Transverse colon (tissue), 4 donors: Measurements from ENCODE around the gene ZNF286A. TPM values are rescaled to one million over a fixed set of nuclear protein-coding genes. Genes with fewer than 3 reads are reported as not detected.

Experiments used
- DNase-seq: peaks from one replicate; pipeline ENCODE4 v3.0.0-alpha.2; 2019
- H3K27ac ChIP-seq, 4 donors: fragments of 200-600 bp; sonication (generic); 2 replicates each; pipeline ENCODE4 v1.5.1; 2016 to 2018; ENCODE audit warnings: inconsistent platforms in 4 of 4
- H3K27me3 ChIP-seq: fragments of 200-600 bp; sonication (generic); 2 replicates; pipeline ENCODE4 v1.5.1; 2017; ENCODE audit warnings: inconsistent platforms
- H3K36me3 ChIP-seq, 4 donors: fragments of 200-600 bp; sonication (generic); 2 replicates each; pipeline ENCODE4 v1.5.1; 2017 to 2019; ENCODE audit warnings: inconsistent platforms in 4 of 4
- H3K4me1 ChIP-seq, 4 donors: fragments of 200-600 bp; sonication (generic); 2 replicates each; pipeline ENCODE4 v1.5.1; 2017 to 2020; ENCODE audit warnings: inconsistent platforms in 4 of 4
- H3K4me3 ChIP-seq, 4 donors: fragments of 200-600 bp; sonication (generic); 1 replicate in 1 of 4; 2 replicates in 3 of 4; pipeline versions ENCODE4 v1.5.1 to v1.6.1; 2017 to 2019; ENCODE audit warnings: inconsistent platforms in 4 of 4
- H3K9me3 ChIP-seq, 2 donors: fragments of 200-600 bp; sonication (generic); 2 replicates each; pipeline ENCODE4 v1.5.1; 2017 to 2019; ENCODE audit warnings: inconsistent platforms in 2 of 2
- EP300 ChIP-seq: sonication (generic); formaldehyde crosslinking; IDR thresholded peaks from one replicate; pipeline ENCODE4 v1.6.1; 2017; ENCODE audit warnings: antibody characterized with exemption, low read depth
- POLR2A ChIP-seq: fragments of 450-650 bp; IDR thresholded peaks from one replicate; pipeline ENCODE4 v1.6.1; 2016; ENCODE audit warnings: antibody characterized with exemption, mild to moderate bottlenecking, moderate library complexity
- POLR2AphosphoS5 ChIP-seq, 3 donors: sonication (generic); formaldehyde crosslinking; IDR thresholded peaks; one replicate each; pipeline ENCODE4 v1.6.1; 2016; ENCODE audit warnings: antibody characterized with exemption in 3 of 3
- WGBS, 2 donors: methylation state at CpG; one replicate each; pipeline ENCODE4 v1.1.5; 2018; ENCODE audit warnings: low coverage in 1 of 2; 5-methylcytosine and 5-hydroxymethylcytosine counted together
- in situ Hi-C, 4 donors: fragments of 200-750 bp; cut with MboI; loops; one replicate each; pipeline versions ENCODE4 v1.15.0 to v1.15.1; 2017; ENCODE audit warnings: low sequenced_read_pairs in 3 of 4, low pct_ligation_motif_present in 1 of 4, low pct_unique_long_range_greater_than_20kb in 1 of 4
- intact Hi-C: fragments of 100-400 bp; cut with DNase I; formaldehyde crosslinking; loops from one replicate; pipeline ENCODE4 v1.15.1; 2023; ENCODE audit warnings: low total_unique reads
- total RNA-seq, 4 donors: library from RNA; depleted of rRNA; stranded (reverse); fragments of >200 nt; gene quantifications; one replicate each; pipeline ENCODE4 v1.1.0, GENCODE V29; 2016
- TF ChIP-seq, protein P1 (sequence below), 5 experiments: fragments of 200-600 bp in 3 of 5; fragments of 450-650 bp in 2 of 5; sonication (generic) in 3 of 5; IDR thresholded peaks; 1 replicate in 2 of 5; 2 replicates in 3 of 5; pipeline ENCODE4 v1.5.1; 2016 to 2017; ENCODE audit warnings: antibody characterized with exemption in 5 of 5, inconsistent platforms in 3 of 5, mild to moderate bottlenecking in 2 of 5, moderate library complexity in 1 of 5

The ZNF286A gene
- total RNA-seq, 4 donors from 2014 or later, result 3.2 to 73.7 (median 11.9) TPM

DNA sequence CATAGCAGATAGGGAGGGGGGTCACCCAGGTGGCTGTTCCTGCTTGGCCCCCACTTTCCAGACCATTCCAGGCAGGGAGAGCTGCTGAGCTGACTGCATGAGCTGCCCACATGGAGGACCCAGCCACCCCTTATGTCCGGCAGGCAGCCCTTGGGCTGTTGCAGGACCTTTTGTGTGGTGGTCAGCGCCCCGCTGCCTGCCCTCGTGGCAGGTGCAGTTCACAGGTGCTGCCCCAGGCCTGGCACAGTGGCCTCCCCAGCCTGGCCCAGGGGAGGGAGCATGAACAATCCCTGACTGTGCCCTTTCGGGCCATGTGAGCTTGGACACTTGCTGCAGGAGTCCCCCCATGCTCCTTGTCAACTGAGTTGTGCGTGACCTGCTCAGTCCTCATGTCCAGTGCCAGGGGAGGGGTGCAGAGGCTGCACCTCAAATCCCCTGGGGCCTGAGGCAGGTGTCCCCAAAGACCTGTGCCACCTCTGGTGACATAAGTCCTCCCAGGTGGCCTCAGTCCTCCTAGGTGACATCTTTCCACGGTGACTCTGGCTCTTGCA lies 41.1 kb downstream of the ZNF286A start:
- in situ Hi-C loops (no loop called here), intact Hi-C loops (no loop called here)
- H3K4me1 ChIP-seq, result no peaks in the 10 kb centered on the region
- no peak for DNase-seq
- no peak overlapping the region for H3K4me3 ChIP-seq
- TF ChIP-seq, protein P1, sequence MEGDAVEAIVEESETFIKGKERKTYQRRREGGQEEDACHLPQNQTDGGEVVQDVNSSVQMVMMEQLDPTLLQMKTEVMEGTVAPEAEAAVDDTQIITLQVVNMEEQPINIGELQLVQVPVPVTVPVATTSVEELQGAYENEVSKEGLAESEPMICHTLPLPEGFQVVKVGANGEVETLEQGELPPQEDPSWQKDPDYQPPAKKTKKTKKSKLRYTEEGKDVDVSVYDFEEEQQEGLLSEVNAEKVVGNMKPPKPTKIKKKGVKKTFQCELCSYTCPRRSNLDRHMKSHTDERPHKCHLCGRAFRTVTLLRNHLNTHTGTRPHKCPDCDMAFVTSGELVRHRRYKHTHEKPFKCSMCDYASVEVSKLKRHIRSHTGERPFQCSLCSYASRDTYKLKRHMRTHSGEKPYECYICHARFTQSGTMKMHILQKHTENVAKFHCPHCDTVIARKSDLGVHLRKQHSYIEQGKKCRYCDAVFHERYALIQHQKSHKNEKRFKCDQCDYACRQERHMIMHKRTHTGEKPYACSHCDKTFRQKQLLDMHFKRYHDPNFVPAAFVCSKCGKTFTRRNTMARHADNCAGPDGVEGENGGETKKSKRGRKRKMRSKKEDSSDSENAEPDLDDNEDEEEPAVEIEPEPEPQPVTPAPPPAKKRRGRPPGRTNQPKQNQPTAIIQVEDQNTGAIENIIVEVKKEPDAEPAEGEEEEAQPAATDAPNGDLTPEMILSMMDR (IDR thresholded peaks at IDR 0.05), result no peak
- no peaks in the 10 kb centered on the region for H3K36me3 ChIP-seq
- H3K27ac ChIP-seq, result no peak overlapping the region
- H3K27me3 ChIP-seq, result no peaks in the 10 kb centered on the region
- H3K9me3 ChIP-seq, result no peaks in the 10 kb centered on the region
- WGBS, 2 donors, result 92% methylated on average over 7 of the region's 7 CpGs; no CpG with 5 or more reads in 1 of the 2 donors

DNA sequence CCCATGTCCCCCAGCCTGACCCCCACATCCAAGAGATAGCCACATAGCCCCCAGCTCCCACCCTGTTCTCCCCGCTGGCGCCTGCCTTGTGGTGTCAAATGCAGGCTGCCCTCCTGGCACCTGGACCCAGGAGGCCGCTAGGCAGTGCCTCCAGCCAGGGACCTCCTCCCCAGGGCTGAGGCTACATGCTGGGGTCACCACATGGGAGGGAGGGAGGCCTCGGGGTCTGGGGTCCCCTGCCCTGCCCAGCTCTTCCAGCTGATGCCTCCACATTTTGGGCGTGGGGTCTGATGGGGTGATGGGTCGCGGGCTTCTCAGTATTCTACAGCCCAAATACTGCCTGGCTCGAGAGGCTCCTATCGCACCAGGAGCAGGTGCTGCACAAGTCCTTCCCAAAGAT lies 42.1 kb downstream of the ZNF286A start:
- no peak overlapping the region for H3K27ac ChIP-seq

DNA sequence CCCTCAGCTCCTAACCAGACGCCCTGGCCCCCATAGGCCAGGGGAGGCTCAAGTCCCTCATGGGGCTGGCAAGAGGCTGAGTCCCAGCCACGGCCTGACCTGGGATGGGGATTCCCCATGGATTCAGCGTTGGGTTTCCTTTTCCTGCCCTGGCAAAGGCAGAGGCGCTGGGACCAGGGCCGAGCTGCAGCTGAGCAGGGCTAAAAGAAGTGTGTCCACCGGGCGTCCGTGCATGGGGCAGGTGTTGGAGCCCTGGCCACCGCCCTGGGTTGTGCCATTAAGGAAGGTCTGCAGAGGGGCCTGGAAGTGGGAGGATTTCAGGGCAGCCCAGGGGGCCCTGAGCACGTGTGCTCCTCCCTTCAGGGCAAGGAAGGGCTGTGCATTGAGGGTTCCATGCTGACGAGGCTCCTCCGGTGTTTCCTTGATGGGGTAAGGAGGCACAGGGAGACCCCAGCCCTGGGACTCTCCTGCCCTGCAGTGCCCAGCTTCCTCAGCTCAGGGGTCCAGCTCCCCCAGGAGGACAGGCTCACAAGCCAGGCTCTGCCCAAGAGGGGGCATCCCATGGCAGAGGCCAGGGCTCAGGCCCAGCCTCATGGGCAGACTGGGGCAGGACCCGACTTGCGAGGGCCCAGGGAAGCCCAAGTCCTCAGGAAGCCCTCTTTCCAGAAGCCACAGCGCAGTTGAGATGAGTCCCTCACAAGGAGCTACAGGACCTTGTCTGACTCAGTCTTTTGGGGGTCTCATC lies 42.7 kb downstream of the ZNF286A start:
- Histone ChIP-seq H3K36me3 (no peaks in the 10 kb centered on the region), H3K9me3 (no peaks in the 10 kb centered on the region), H3K27ac (no peak overlapping the region), H3K4me1 (no peaks in the 10 kb centered on the region), H3K4me3 (no peak overlapping the region), H3K27me3 (no peaks in the 10 kb centered on the region)
- in situ Hi-C loops, result no loop called here
- WGBS, 2 donors, result 79% methylated on average over 15 of the region's 15 CpGs; no CpG with 5 or more reads in 1 of the 2 donors
- intact Hi-C loops, result no loop called here
- DNase-seq, result no peak
- TF ChIP-seq, protein P1 (IDR thresholded peaks at IDR 0.05), result no peak
- no peak for TF ChIP-seq POLR2A
- no peak for TF ChIP-seq EP300
- TF ChIP-seq POLR2AphosphoS5 (IDR thresholded peaks at IDR 0.05), result no peak

More for the DNA sequence above, 42.1 kb downstream of the ZNF286A start:
- Histone ChIP-seq H3K4me3 (no peak overlapping the region), H3K36me3 (no peaks in the 10 kb centered on the region), H3K9me3 (no peaks in the 10 kb centered on the region), H3K27me3 (no peaks in the 10 kb centered on the region), H3K4me1 (no peaks in the 10 kb centered on the region)
- TF ChIP-seq, protein P1 (IDR thresholded peaks at IDR 0.05), result no peak
- no peak for TF ChIP-seq POLR2A
- TF ChIP-seq POLR2AphosphoS5 (IDR thresholded peaks at IDR 0.05), result no peak
- TF ChIP-seq EP300, result no peak
- 89% methylated on average over 8 of the region's 9 CpGs; no CpG with 5 or more reads in 1 of the 2 donors for WGBS, 2 donors
- no peak for DNase-seq
- intact Hi-C loops, result no loop called here
- in situ Hi-C loops, result no loop called here

DNA sequence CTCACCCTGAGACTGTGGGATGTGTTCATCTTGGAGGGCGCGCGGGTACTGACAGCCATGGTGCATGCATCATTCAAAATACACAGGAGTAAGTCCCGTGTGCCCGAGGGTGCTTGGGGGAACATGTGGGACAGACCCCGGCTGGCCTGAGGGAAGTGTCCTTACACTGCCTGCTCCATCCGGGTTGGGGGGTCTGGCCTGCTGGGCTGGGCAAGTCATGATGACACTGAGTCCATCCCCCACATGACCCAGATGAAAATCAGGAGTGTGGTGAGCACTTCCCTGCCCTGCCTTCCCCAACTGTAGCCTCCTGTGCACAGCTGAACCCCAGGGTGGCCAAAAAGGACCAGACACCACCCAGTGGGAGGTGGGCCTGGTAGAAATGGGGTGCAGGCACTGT lies 43.4 kb downstream of the ZNF286A start:
- intact Hi-C loops, result no loop called here
- in situ Hi-C loops, result no loop called here
- WGBS, 2 donors, result 91% methylated on average over 5 of the region's 7 CpGs; no CpG with 5 or more reads in 1 of the 2 donors

More for the DNA sequence above, 43.4 kb downstream of the ZNF286A start:
- no peaks in the 10 kb centered on the region for H3K36me3 ChIP-seq
- no peaks in the 10 kb centered on the region for H3K27me3 ChIP-seq
- DNase-seq, result no peak
- H3K4me1 ChIP-seq, result no peaks in the 10 kb centered on the region
- TF ChIP-seq POLR2A (no peak), POLR2AphosphoS5 (IDR thresholded peaks at IDR 0.05) (no peak), EP300 (no peak)
- TF ChIP-seq, protein P1 (IDR thresholded peaks at IDR 0.05), result no peak
- no peak overlapping the region for H3K4me3 ChIP-seq
- H3K9me3 ChIP-seq, result no peaks in the 10 kb centered on the region
- no peak overlapping the region for H3K27ac ChIP-seq
